GM12878 (cell line): ENCODE data around the gene LPIN1. TPM values are rescaled to one million over a fixed set of nuclear protein-coding genes. Genes with fewer than 3 reads are reported as not detected.

ENCODE experiments used
- ATAC-seq: fragments of 200-7000 bp; cut with Tn5 transposase; 3 replicates; pipeline ENCODE4 v1.9.1; 2020; ENCODE audit warnings: mild to moderate bottlenecking, moderate library complexity
- BruUV-seq: library from RNA; stranded (reverse); fragments of 400-500 nt; replicated peaks from 2 replicates; lab custom pipeline; 2021; lab: Mats Ljungman, UMichigan
- CTCF ChIA-PET: fragments of 300-600 bp; sonication (Branson Sonifier 250); formaldehyde crosslinking; extraction: SDS; loops from one replicate; lab custom pipeline; 2021; ENCODE audit warnings: inconsistent platforms; lab: Yijun Ruan, JAX
- POLR2A ChIA-PET: fragments of 350-600 bp; formaldehyde crosslinking; extraction: SDS; loops from one replicate; lab custom pipeline; 2021; ENCODE audit warnings: inconsistent platforms; lab: Charles Lee
- RAD21 ChIA-PET: fragments of 300-600 bp; sonication (Branson Sonifier 250); formaldehyde crosslinking; loops from one replicate; lab custom pipeline; 2023; ENCODE audit warnings: antibody characterized with exemption; ENCODE audit not compliant: unreplicated experiment; lab: Charles Lee
- SMC1A ChIA-PET: fragments of 300-600 bp; sonication (Branson Sonifier 250); formaldehyde crosslinking; loops from one replicate; lab custom pipeline; 2023; ENCODE audit not compliant: unreplicated experiment, uncharacterized antibody; lab: Charles Lee
- DNase-seq: peaks from one replicate; pipeline ENCODE4 v3.0.0-alpha.2; 2011; ENCODE audit warnings: low read depth, low spot score
- FAIRE-seq: peaks from 3 replicates; lab custom pipeline; 2011; peaks lifted over from hg19 to GRCh38; lab: Jason Lieb, UNC
- H2AFZ ChIP-seq: 2 replicates; pipeline ENCODE4 v1.6.0; 2011; ENCODE audit warnings: low read depth, low read length, control low read depth; ENCODE audit not compliant: control insufficient read depth
- H3K27ac ChIP-seq: 2 replicates; pipeline ENCODE4 v1.5.1; 2011; ENCODE audit warnings: control low read depth; ENCODE audit not compliant: control insufficient read depth, insufficient read depth
- H3K27me3 ChIP-seq, 2 experiments: replicated peaks in 1 of 2; 2 replicates each; pipeline versions ENCODE4 v1.6.0 to v1.6.1; 2011; ENCODE audit warnings: low read length in 1 of 2; ENCODE audit not compliant: control insufficient read depth in 2 of 2, insufficient read depth in 2 of 2
- H3K36me3 ChIP-seq, 2 experiments: 2 replicates each; pipeline ENCODE4 v1.5.1; 2011; ENCODE audit warnings: low read length in 1 of 2; ENCODE audit not compliant: control insufficient read depth in 2 of 2, insufficient read depth in 2 of 2
- H3K4me1 ChIP-seq: 2 replicates; pipeline ENCODE4 v1.6.1; 2011; ENCODE audit warnings: mild to moderate bottlenecking, low read length, moderate library complexity, mixed read lengths; ENCODE audit not compliant: control insufficient read depth, insufficient read depth
- H3K4me2 ChIP-seq: 2 replicates; pipeline ENCODE4 v1.6.0; 2011; ENCODE audit warnings: control low read depth; ENCODE audit not compliant: control insufficient read depth, insufficient read depth
- H3K4me3 ChIP-seq: fragments of 200-600 bp; sonication (generic); 2 replicates; pipeline ENCODE4 v1.5.1; 2016
- H3K79me2 ChIP-seq: 2 replicates; pipeline ENCODE4 v1.6.0; 2011; ENCODE audit warnings: low read length; ENCODE audit not compliant: control insufficient read depth, insufficient read depth
- H3K9ac ChIP-seq: 2 replicates; pipeline ENCODE4 v1.8.0; 2011; ENCODE audit warnings: low read length, control low read depth, mixed read lengths; ENCODE audit not compliant: control insufficient read depth, insufficient read depth
- H3K9me3 ChIP-seq: replicated peaks from 3 replicates; pipeline ENCODE4 v1.5.1; 2011; ENCODE audit warnings: mild to moderate bottlenecking, low read length; ENCODE audit not compliant: control insufficient read depth, insufficient read depth
- H4K20me1 ChIP-seq: 2 replicates; pipeline ENCODE4 v1.6.0; 2011; ENCODE audit not compliant: control insufficient read depth, insufficient read depth
- BRCA1 ChIP-seq: IDR thresholded peaks from 2 replicates; pipeline ENCODE4 v1.6.1; 2011; ENCODE audit warnings: low read depth, low read length, improper control_type of control experiment
- CBX3 ChIP-seq: fragments of 200-600 bp; sonication (generic); IDR thresholded peaks from 2 replicates; pipeline ENCODE4 v1.6.1; 2016; ENCODE audit warnings: low read depth, borderline replicate concordance
- DPF2 ChIP-seq: fragments of 450-650 bp; IDR thresholded peaks from 2 replicates; pipeline ENCODE4 v1.6.1; 2017; ENCODE audit warnings: mild to moderate bottlenecking
- ETV6 ChIP-seq, 2 experiments: fragments of 450-650 bp in 1 of 2; IDR thresholded peaks in 1 of 2; conservative IDR thresholded peaks in 1 of 2; 2 replicates each; pipeline ENCODE4 v1.6.1; 2014; ENCODE audit warnings: antibody characterized with exemption in 1 of 2, borderline replicate concordance in 1 of 2, low read depth in 1 of 2, mild to moderate bottlenecking in 1 of 2, moderate library complexity in 1 of 2
- NFXL1 ChIP-seq: fragments of 450-650 bp; IDR thresholded peaks from 2 replicates; pipeline ENCODE4 v1.6.1; 2017; ENCODE audit warnings: antibody characterized with exemption, mild to moderate bottlenecking, borderline replicate concordance
- NFYA ChIP-seq: IDR thresholded peaks from 2 replicates; pipeline ENCODE4 v1.6.1; 2011; ENCODE audit warnings: low read depth, mild to moderate bottlenecking, low read length, improper control_type of control experiment, borderline replicate concordance
- NR2C2 ChIP-seq: IDR thresholded peaks from 2 replicates; pipeline ENCODE4 v1.6.1; 2011; ENCODE audit warnings: borderline replicate concordance, low read depth; ENCODE audit not compliant: control insufficient read depth, insufficient read length
- NRF1 ChIP-seq: conservative IDR thresholded peaks from 2 replicates; pipeline ENCODE4 v1.6.1; 2011; ENCODE audit warnings: mild to moderate bottlenecking, low read depth, low read length, improper control_type of control experiment
- SMAD1 ChIP-seq: fragments of 450-650 bp; IDR thresholded peaks from 2 replicates; pipeline ENCODE4 v1.6.1; 2018; ENCODE audit warnings: mild to moderate bottlenecking, low read depth; ENCODE audit not compliant: partially characterized antibody
- SREBF1 ChIP-seq: IDR thresholded peaks from 2 replicates; pipeline ENCODE4 v1.6.1; 2012; ENCODE audit warnings: mild to moderate bottlenecking, low read length
- WGBS: methylation state at CpG from one replicate; pipeline ENCODE4 v1.1.6; 2016; ENCODE audit warnings: low lambda C conversion rate; ENCODE audit not compliant: insufficient replicate concordance, insufficient coverage; ENCODE audit errors: missing lambda C conversion rate; 5-methylcytosine and 5-hydroxymethylcytosine counted together
- in situ Hi-C: fragments of 300-500 bp; cut with MboI; formaldehyde crosslinking; loops from 9 replicates; pipeline ENCODE4 v1.14.3; 2018; ENCODE audit warnings: mixed read lengths
- intact Hi-C: fragments of 100-400 bp; cut with micrococcal nuclease; formaldehyde crosslinking; loops from one replicate; pipeline ENCODE4 v1.14.2; 2022; ENCODE audit not compliant: unreplicated experiment
- polyA plus RNA-seq, 11 experiments: library from polyadenylated mRNA; depleted of rRNA in 4 of 11; unstranded in 6 of 11; stranded (reverse) in 5 of 11; fragments of >200 nt; fragmentation: Nextera tagmentation in 4 of 11; fragmentation: Illumina TruSeq in 1 of 11; extraction: Ambion mirVana in 4 of 11; extraction: Trizol in 1 of 11; gene quantifications; 1 replicate in 1 of 11; 2 replicates in 10 of 11; pipeline versions ENCODE4 v1.2.1 to v1.2.3, GENCODE V29; 2011 to 2016; ENCODE audit warnings: inconsistent platforms in 2 of 11, missing spikeins in 2 of 11, low read depth in 1 of 11
- total RNA-seq, 4 experiments: library from RNA; depleted of rRNA in 3 of 4; stranded (reverse); fragments of >200 nt in 3 of 4; fragmentation: Illumina TruSeq in 1 of 4; extraction: Trizol in 1 of 4; gene quantifications; 2 replicates each; pipeline versions ENCODE4 v1.2.1 to v1.2.3, GENCODE V29; 2013 to 2021
- TF ChIP-seq, protein P1 (sequence below): fragments of 450-650 bp; IDR thresholded peaks from 2 replicates; pipeline ENCODE4 v1.6.1; 2016; ENCODE audit warnings: mild to moderate bottlenecking
- TF ChIP-seq, protein P2 (sequence below): fragments of 150-350 bp; IDR thresholded peaks from 2 replicates; pipeline ENCODE4 v1.6.1; 2014; ENCODE audit warnings: mild to moderate bottlenecking, low read depth, low read length
- TF ChIP-seq, protein P3 (sequence below): IDR thresholded peaks from 2 replicates; pipeline ENCODE4 v1.6.1; 2011; ENCODE audit warnings: borderline replicate concordance, low read depth, mild to moderate bottlenecking, moderate library complexity, low read length; ENCODE audit not compliant: insufficient read depth, poor library complexity, severe bottlenecking
- TF ChIP-seq, protein P4 (sequence below): fragments of 450-650 bp; formaldehyde crosslinking; IDR thresholded peaks from 2 replicates; pipeline ENCODE4 v1.5.0; 2022; ENCODE audit warnings: mild to moderate bottlenecking, missing genetic modification characterization

Gene LPIN1
- total and polyA plus RNA-seq, 10 of the 15 experiments (the other 5 are each of a cell fraction or from before 2014, with no cell fraction given), result 18.8 to 82.5 (median 50.3) TPM

DNA sequence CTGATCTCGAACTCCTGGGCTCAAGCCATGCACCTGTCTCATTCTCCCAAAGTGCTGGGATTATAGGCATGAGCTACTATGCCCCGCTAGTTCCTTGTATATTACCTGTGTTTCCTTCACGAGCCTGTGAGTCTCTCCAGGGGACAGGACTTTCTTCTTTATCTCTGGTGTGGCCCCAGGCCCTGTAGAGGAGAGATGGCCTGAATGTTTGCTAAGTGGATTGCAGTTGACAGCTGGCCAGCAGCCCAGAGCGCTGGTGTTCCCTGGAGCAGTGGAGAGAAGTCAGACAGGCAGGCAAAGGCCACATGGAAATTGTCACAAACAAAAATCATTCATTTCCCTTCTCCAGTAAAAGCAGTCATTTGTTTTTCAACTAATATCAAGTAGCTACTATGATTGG lies 17.9 kb downstream of the LPIN1 start:
- no peak overlapping the region for H3K4me3 ChIP-seq
- intact Hi-C loops, result no loop called here
- H3K27ac ChIP-seq, result no peak overlapping the region
- ATAC-seq (no peak), DNase-seq (no peak), FAIRE-seq (no peak)
- 72% methylated on average over 4 of the region's 4 CpGs for WGBS
- H3K9me3 ChIP-seq, result no peaks in the 10 kb centered on the region
- POLR2A ChIA-PET, result no interaction called here
- RAD21 ChIA-PET, result interaction anchor here (1.0 kb wide), 1 partner anchor 15 kb away, joined by 3 read pairs; no protein-coding TSS in a partner anchor
- no peak overlapping the region for H3K4me2 ChIP-seq
- H3K27me3 ChIP-seq, result no peaks in the 10 kb centered on the region
- H2AFZ ChIP-seq, result no peak overlapping the region
- SMC1A ChIA-PET, result interaction anchor here (1.3 to 1.7 kb wide), 2 partner anchors 11 kb away, joined by 5 to 11 read pairs; no protein-coding TSS in a partner anchor
- CTCF ChIA-PET, result interaction anchor here (0.7 to 1.4 kb wide), 3 partner anchors 15 to 26 kb away, joined by 3 to 5 read pairs (median 3); no protein-coding TSS in a partner anchor
- in situ Hi-C loops, result no loop called here
- no TSS peak for BruUV-seq
- H4K20me1 ChIP-seq, result no peaks in the 10 kb centered on the region
- peaks cover 11 to 24% of the 10 kb centered on the region in 2 experiments; a peak in 3 of 4 replicates for H3K36me3 ChIP-seq
- no peak overlapping the region for H3K9ac ChIP-seq
- no peaks in the 10 kb centered on the region for H3K79me2 ChIP-seq
- H3K4me1 ChIP-seq, result no peaks in the 10 kb centered on the region
- TF ChIP-seq SREBF1 (no peak), BRCA1 (no peak), SMAD1 (no peak), DPF2 (no peak), NRF1 (no peak), CBX3 (no peak), NFXL1 (no peak), ETV6 (conservative IDR thresholded peaks at IDR 0.05 in 1 of 2, IDR thresholded peaks at IDR 0.05 in 1 of 2; ENCODE audit: borderline replicate concordance in 1 of 2, low read depth in 1 of 2) (no peak), NFYA (no peak), NR2C2 (no peak)
- TF ChIP-seq, protein P1, sequence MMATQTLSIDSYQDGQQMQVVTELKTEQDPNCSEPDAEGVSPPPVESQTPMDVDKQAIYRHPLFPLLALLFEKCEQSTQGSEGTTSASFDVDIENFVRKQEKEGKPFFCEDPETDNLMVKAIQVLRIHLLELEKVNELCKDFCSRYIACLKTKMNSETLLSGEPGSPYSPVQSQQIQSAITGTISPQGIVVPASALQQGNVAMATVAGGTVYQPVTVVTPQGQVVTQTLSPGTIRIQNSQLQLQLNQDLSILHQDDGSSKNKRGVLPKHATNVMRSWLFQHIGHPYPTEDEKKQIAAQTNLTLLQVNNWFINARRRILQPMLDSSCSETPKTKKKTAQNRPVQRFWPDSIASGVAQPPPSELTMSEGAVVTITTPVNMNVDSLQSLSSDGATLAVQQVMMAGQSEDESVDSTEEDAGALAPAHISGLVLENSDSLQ, result no peak
- TF ChIP-seq, protein P2, sequence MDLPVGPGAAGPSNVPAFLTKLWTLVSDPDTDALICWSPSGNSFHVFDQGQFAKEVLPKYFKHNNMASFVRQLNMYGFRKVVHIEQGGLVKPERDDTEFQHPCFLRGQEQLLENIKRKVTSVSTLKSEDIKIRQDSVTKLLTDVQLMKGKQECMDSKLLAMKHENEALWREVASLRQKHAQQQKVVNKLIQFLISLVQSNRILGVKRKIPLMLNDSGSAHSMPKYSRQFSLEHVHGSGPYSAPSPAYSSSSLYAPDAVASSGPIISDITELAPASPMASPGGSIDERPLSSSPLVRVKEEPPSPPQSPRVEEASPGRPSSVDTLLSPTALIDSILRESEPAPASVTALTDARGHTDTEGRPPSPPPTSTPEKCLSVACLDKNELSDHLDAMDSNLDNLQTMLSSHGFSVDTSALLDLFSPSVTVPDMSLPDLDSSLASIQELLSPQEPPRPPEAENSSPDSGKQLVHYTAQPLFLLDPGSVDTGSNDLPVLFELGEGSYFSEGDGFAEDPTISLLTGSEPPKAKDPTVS, result no peak
- TF ChIP-seq, protein P3, sequence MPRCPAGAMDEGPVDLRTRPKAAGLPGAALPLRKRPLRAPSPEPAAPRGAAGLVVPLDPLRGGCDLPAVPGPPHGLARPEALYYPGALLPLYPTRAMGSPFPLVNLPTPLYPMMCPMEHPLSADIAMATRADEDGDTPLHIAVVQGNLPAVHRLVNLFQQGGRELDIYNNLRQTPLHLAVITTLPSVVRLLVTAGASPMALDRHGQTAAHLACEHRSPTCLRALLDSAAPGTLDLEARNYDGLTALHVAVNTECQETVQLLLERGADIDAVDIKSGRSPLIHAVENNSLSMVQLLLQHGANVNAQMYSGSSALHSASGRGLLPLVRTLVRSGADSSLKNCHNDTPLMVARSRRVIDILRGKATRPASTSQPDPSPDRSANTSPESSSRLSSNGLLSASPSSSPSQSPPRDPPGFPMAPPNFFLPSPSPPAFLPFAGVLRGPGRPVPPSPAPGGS, result no peak
- TF ChIP-seq, protein P4, sequence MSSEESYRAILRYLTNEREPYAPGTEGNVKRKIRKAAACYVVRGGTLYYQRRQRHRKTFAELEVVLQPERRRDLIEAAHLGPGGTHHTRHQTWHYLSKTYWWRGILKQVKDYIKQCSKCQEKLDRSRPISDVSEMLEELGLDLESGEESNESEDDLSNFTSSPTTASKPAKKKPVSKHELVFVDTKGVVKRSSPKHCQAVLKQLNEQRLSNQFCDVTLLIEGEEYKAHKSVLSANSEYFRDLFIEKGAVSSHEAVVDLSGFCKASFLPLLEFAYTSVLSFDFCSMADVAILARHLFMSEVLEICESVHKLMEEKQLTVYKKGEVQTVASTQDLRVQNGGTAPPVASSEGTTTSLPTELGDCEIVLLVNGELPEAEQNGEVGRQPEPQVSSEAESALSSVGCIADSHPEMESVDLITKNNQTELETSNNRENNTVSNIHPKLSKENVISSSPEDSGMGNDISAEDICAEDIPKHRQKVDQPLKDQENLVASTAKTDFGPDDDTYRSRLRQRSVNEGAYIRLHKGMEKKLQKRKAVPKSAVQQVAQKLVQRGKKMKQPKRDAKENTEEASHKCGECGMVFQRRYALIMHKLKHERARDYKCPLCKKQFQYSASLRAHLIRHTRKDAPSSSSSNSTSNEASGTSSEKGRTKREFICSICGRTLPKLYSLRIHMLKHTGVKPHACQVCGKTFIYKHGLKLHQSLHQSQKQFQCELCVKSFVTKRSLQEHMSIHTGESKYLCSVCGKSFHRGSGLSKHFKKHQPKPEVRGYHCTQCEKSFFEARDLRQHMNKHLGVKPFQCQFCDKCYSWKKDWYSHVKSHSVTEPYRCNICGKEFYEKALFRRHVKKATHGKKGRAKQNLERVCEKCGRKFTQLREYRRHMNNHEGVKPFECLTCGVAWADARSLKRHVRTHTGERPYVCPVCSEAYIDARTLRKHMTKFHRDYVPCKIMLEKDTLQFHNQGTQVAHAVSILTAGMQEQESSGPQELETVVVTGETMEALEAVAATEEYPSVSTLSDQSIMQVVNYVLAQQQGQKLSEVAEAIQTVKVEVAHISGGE (CRISPR knock-in tag), result no peak
